GM10266 (cell line): ENCODE results near the gene TMEM270.

Experiments
- DNase-seq: peaks from one replicate; pipeline ENCODE4 v3.0.0; 2012; ENCODE audit errors: extremely low spot score
- TF ChIP-seq, protein P1 (sequence below): IDR thresholded peaks from 2 replicates; pipeline ENCODE4 v1.5.1; 2012; ENCODE audit warnings: mild to moderate bottlenecking, low read depth; ENCODE audit not compliant: control insufficient read depth, insufficient read depth; ENCODE audit errors: missing control alignments

The TMEM270 gene

DNA sequence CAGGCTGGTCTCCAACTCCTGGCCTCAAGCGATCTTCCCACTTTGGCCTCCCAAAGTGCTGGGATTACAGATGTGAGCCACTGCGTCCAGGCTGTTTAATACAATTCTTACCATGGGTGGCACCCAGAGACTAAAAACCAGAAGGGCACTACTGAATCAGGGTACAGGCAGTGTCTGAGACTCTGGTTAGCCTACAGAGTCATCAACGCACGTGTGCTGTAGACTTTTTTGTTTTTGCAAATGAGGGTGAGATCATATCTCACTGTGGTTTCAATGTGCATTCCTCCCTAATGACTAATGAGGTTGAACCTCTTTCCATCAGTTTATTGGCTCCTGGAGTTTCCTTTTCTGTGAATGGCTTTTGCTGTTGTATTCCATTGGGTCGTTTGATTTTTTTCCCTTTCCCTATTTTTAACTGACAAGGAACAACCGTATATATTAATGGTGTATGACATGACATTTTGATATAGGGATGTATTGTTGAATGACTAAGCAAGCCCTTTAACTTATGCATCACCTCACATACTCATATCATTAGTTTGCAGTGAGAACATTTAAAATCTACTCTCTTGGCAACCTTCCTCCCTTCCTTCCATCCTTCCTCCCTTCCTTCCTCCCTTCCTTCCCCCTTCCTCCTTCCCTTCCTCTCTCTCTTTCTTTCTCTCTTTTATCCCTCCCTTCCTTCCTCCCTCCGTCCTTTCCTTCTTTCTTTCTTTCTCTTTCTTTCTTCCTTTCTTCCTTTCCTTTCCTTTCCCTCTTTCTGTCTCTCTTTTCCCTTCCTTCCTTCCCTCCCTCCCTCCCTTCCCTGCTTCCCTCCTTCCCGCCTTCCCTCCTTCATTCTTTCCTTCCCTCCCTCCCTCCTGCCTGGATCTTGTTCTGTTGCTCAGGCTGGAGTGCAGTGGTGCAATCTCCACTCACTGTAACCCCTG, 9.3 kb upstream of the TMEM270 start:
- DNase-seq = peak; percentile 77

GRCh38 chr7:73852500-73852899, 8.5 kb upstream of the TMEM270 start:
- TF ChIP-seq, protein P1, sequence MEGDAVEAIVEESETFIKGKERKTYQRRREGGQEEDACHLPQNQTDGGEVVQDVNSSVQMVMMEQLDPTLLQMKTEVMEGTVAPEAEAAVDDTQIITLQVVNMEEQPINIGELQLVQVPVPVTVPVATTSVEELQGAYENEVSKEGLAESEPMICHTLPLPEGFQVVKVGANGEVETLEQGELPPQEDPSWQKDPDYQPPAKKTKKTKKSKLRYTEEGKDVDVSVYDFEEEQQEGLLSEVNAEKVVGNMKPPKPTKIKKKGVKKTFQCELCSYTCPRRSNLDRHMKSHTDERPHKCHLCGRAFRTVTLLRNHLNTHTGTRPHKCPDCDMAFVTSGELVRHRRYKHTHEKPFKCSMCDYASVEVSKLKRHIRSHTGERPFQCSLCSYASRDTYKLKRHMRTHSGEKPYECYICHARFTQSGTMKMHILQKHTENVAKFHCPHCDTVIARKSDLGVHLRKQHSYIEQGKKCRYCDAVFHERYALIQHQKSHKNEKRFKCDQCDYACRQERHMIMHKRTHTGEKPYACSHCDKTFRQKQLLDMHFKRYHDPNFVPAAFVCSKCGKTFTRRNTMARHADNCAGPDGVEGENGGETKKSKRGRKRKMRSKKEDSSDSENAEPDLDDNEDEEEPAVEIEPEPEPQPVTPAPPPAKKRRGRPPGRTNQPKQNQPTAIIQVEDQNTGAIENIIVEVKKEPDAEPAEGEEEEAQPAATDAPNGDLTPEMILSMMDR = no peak
- no peak for DNase-seq

More for the DNA sequence above, 9.3 kb upstream of the TMEM270 start:
- TF ChIP-seq, protein P1 = no peak

DNA sequence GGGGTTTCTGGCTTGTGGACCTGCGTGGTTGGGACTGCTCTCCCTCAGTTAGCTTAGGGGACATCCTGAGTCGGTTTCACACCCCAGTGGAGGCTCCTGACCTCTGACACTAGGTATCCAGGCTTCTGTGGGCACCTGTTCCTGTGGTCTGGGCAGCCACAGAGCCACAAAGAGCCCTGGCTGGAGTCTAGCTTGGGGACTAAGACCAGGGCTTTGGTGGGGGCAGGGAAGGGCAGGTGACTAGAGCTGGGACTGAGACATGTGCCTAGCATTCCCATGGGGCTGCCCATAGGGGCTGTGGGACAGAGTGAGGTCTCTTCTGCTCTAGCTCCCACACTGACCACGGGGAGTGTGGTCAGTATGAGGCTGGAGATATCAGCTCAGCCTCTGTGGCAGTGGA, 4.0 kb upstream of the TMEM270 start:
- TF ChIP-seq, protein P1 = no peak
- DNase-seq = no peak

DNA sequence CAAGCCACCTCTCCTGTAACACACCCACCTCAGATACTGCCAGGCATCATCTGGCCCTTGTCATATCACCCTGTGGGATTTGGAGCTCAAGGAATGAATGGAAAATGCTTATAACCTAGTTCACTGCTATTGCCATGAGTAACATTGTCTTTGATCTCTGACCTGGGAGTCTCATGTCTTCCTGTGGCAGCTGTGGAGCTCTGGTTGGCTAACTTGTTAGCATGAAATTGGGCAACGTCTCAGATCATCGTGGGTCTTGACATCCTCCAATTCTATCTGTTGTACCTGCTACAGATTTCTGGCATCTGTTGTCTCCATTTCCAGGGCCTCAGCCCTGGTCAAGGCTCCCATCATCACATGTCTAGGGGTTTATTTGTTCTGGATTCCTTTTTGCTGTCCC, 2.2 kb upstream of the TMEM270 start:
- TF ChIP-seq, protein P1 = no peak
- no peak for DNase-seq

- no peak for DNase-seq
- TF ChIP-seq, protein P1 = no peak
These were observed 346 bp downstream of the TMEM270 start for GRCh38 chr7:73861305-73861704.

- TF ChIP-seq, protein P1 = no peak
- no peak for DNase-seq
These were observed 4.2 kb downstream of the TMEM270 start for GRCh38 chr7:73864981-73865711.

DNA sequence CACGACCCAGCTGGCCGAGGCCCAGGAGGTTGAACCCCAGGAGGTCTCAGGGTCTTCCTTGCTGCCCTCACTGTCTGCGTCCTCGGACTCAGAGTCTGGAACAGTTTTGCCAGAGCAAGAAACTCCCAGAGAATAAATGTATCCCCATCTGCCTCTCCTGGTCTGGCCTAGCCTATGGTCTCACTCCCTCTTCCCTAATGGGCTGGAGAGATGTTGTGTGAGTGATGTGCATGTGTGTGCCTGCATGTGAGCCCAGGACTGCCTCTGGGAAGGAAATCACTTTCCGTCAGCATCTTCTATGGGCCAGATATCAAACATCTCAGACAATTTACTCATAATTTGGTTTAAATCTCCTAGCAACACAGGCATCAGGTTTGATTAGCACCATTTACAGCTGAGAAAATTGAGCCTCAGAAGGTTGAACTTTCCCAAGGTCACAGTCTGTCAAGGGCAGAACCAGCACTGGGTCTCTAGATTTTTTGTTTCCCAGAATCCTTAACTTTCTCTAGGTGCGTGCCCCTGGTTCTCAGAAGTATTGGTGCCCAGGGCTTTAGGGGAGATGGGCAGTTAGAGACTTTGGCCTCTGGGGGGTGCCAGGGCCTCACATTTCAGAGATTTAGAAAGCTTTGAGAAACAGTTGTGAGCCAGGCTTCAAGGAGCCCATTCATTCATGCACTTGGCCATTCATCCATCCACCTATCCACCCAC, 4.9 kb downstream of the TMEM270 start:
- TF ChIP-seq, protein P1 = peak; percentile 57
- DNase-seq = peak; percentile 62
